HCT116 (cell line): ENCODE data around the gene CPNE4. TPM values are rescaled to one million over a fixed set of nuclear protein-coding genes. Genes with fewer than 3 reads are reported as not detected.

Experiments
- ATAC-seq: fragments of 200-7000 bp; cut with Tn5 transposase; 2 replicates; pipeline ENCODE4 v1.9.1; 2020; ENCODE audit warnings: mild to moderate bottlenecking, moderate library complexity
- BruUV-seq: library from RNA; stranded (reverse); fragments of 400-500 nt; replicated peaks from 2 replicates; lab custom pipeline; 2021; lab: Mats Ljungman, UMichigan
- CTCF ChIA-PET: fragments of 300-600 bp; sonication (Branson Sonifier 250); formaldehyde crosslinking; loops from one replicate; lab custom pipeline; 2021; ENCODE audit warnings: antibody characterized with exemption; lab: Charles Lee
- POLR2A ChIA-PET: fragments of 300-600, 350-600 bp; sonication (Branson Sonifier 250); formaldehyde crosslinking; loops from one replicate; lab custom pipeline; 2021; ENCODE audit warnings: antibody characterized with exemption; lab: Charles Lee
- RAD21 ChIA-PET, 2 experiments: fragments of 300-600 bp; sonication (Branson Sonifier 250); formaldehyde crosslinking; loops; one replicate each; lab custom pipeline; 2023; ENCODE audit warnings: low total read pairs in 2 of 2; ENCODE audit not compliant: uncharacterized antibody in 2 of 2, unreplicated experiment in 2 of 2, low non-redundant PET in 1 of 2; lab: Charles Lee
- DNase-seq: peaks from one replicate; pipeline ENCODE4 v3.0.0-alpha.2; 2010; ENCODE audit warnings: low read depth, low spot score
- H2AFZ ChIP-seq: fragments of 200-600 bp; shearing (Covaris generic), sonication (generic); 2 replicates; pipeline ENCODE4 v1.6.1; 2017; ENCODE audit warnings: low read depth, mixed run types, mixed read lengths, antibody characterized with exemption, low read length; ENCODE audit not compliant: poor library complexity, severe bottlenecking
- H3K27ac ChIP-seq: 2 replicates; pipeline ENCODE4 v1.5.1; 2012; ENCODE audit warnings: low read depth, low read length
- H3K27me3 ChIP-seq: fragments of 200-600 bp; sonication (generic); 2 replicates; pipeline ENCODE4 v1.6.1; 2016; ENCODE audit warnings: mixed run types, low read length, mixed read lengths; ENCODE audit not compliant: insufficient read depth
- H3K36me3 ChIP-seq, 2 experiments: fragments of 200-500 bp in 1 of 2; fragments of 200-600 bp in 1 of 2; sonication (Bioruptor generic) in 1 of 2; sonication (generic) in 1 of 2; 2 replicates each; pipeline versions ENCODE4 v1.5.1 to v1.6.1; 2014 to 2016; ENCODE audit warnings: low read length in 2 of 2, inconsistent platforms in 1 of 2, mixed read lengths in 1 of 2, mixed run types in 1 of 2; ENCODE audit not compliant: insufficient read depth in 2 of 2, control insufficient read depth in 1 of 2
- H3K4me1 ChIP-seq, 2 experiments: fragments of 200-600 bp in 1 of 2; sonication (generic) in 1 of 2; 2 replicates each; pipeline versions ENCODE4 v1.5.1 to v1.6.1; 2012 to 2017; ENCODE audit warnings: low read length in 2 of 2, inconsistent platforms in 1 of 2, mild to moderate bottlenecking in 1 of 2, mixed read lengths in 1 of 2, mixed run types in 1 of 2, moderate library complexity in 1 of 2; ENCODE audit not compliant: insufficient read depth in 2 of 2, control insufficient read depth in 1 of 2
- H3K4me2 ChIP-seq: fragments of 200-600 bp; sonication (generic); 2 replicates; pipeline ENCODE4 v1.6.1; 2017; ENCODE audit warnings: mixed run types, low read length, mixed read lengths
- H3K4me3 ChIP-seq, 2 experiments: fragments of 200-600 bp in 1 of 2; sonication (generic) in 1 of 2; replicated peaks in 1 of 2; 2 replicates each; pipeline ENCODE4 v1.5.1; 2011 to 2016; ENCODE audit warnings: low read length in 2 of 2, control low read depth in 1 of 2, low read depth in 1 of 2, mild to moderate bottlenecking in 1 of 2, mixed read lengths in 1 of 2, mixed run types in 1 of 2
- H3K79me2 ChIP-seq: fragments of 200-600 bp; sonication (generic); 2 replicates; pipeline ENCODE4 v1.6.1; 2017; ENCODE audit warnings: mild to moderate bottlenecking, mixed run types, low read length, moderate library complexity, mixed read lengths; ENCODE audit not compliant: insufficient read depth
- H3K9ac ChIP-seq: fragments of 200-600 bp; sonication (generic); 2 replicates; pipeline ENCODE4 v1.6.1; 2016; ENCODE audit warnings: low read length, mixed read lengths
- H3K9me2 ChIP-seq: fragments of 200-600 bp; sonication (generic), shearing (Covaris generic); 2 replicates; pipeline ENCODE4 v1.6.1; 2017; ENCODE audit warnings: mixed run types, mild to moderate bottlenecking, moderate library complexity; ENCODE audit not compliant: insufficient read depth
- H3K9me3 ChIP-seq, 2 experiments: fragments of 200-500 bp in 1 of 2; fragments of 200-600 bp in 1 of 2; sonication (Bioruptor generic) in 1 of 2; sonication (generic) in 1 of 2; 2 replicates each; pipeline ENCODE4 v1.6.1; 2014 to 2017; ENCODE audit warnings: low read length in 2 of 2, mixed read lengths in 2 of 2, inconsistent platforms in 1 of 2, low read depth in 1 of 2, mild to moderate bottlenecking in 1 of 2, mixed run types in 1 of 2, moderate library complexity in 1 of 2; ENCODE audit not compliant: control insufficient read depth in 1 of 2, insufficient read depth in 1 of 2
- H4K20me1 ChIP-seq: fragments of 200-600 bp; sonication (generic), shearing (Covaris generic); 2 replicates; pipeline ENCODE4 v1.6.1; 2017; ENCODE audit warnings: mixed run types, mild to moderate bottlenecking, moderate library complexity; ENCODE audit not compliant: insufficient read depth
- ATF3 ChIP-seq: IDR thresholded peaks from 2 replicates; pipeline ENCODE4 v1.6.1; 2012
- CBX3 ChIP-seq: IDR thresholded peaks from 2 replicates; pipeline ENCODE4 v1.6.1; 2012; ENCODE audit warnings: low read depth
- CEBPB ChIP-seq: IDR thresholded peaks from 2 replicates; pipeline ENCODE4 v1.6.1; 2012; ENCODE audit warnings: low read depth
- EZH2 ChIP-seq: fragments of 200-600 bp; sonication (generic); IDR thresholded peaks from 2 replicates; pipeline ENCODE4 v1.6.1; 2017; ENCODE audit warnings: antibody characterized with exemption, mixed run types
- EZH2phosphoT487 ChIP-seq: fragments of 200-600 bp; IDR thresholded peaks from 2 replicates; pipeline ENCODE4 v1.6.1; 2018; ENCODE audit warnings: antibody characterized with exemption, borderline replicate concordance
- FOSL1 ChIP-seq: IDR thresholded peaks from 2 replicates; pipeline ENCODE4 v1.6.1; 2012; ENCODE audit warnings: low read depth
- JUND ChIP-seq: IDR thresholded peaks from 2 replicates; pipeline ENCODE4 v1.6.1; 2012
- MAX ChIP-seq: IDR thresholded peaks from 2 replicates; pipeline ENCODE4 v1.6.1; 2012
- POLR2AphosphoS5 ChIP-seq: IDR thresholded peaks from 2 replicates; pipeline ENCODE4 v1.6.1; 2011; ENCODE audit warnings: mild to moderate bottlenecking, low read depth, low read length, moderate library complexity
- REST ChIP-seq: IDR thresholded peaks from 2 replicates; pipeline ENCODE4 v1.6.1; 2012; ENCODE audit warnings: low read depth
- SIN3A ChIP-seq: IDR thresholded peaks from 2 replicates; pipeline ENCODE4 v1.6.1; 2012; ENCODE audit warnings: low read depth
- SP1 ChIP-seq: IDR thresholded peaks from 2 replicates; pipeline ENCODE4 v1.6.1; 2012; ENCODE audit warnings: low read depth
- SRF ChIP-seq: IDR thresholded peaks from 2 replicates; pipeline ENCODE4 v1.6.1; 2012; ENCODE audit warnings: low read depth
- TCF7L2 ChIP-seq: IDR thresholded peaks from 2 replicates; pipeline ENCODE4 v1.7.0; 2011; ENCODE audit warnings: borderline replicate concordance, inconsistent platforms; ENCODE audit not compliant: insufficient read depth, insufficient read length; ENCODE audit errors: extremely low read depth
- YY1 ChIP-seq: IDR thresholded peaks from 2 replicates; pipeline ENCODE4 v1.6.1; 2011; ENCODE audit warnings: low read length, low read depth, moderate library complexity, mild to moderate bottlenecking; ENCODE audit not compliant: insufficient replicate concordance; ENCODE audit errors: extremely low read depth
- ZFX ChIP-seq: fragments of 450-650 bp; IDR thresholded peaks from 2 replicates; pipeline ENCODE4 v1.6.1; 2017
- ZNF274 ChIP-seq: fragments of 200-500 bp; sonication (Bioruptor generic); IDR thresholded peaks from 2 replicates; pipeline ENCODE4 v1.6.1; 2014; ENCODE audit warnings: mild to moderate bottlenecking, low read depth, low read length, inconsistent platforms
- intact Hi-C: fragments of 100-400 bp; cut with micrococcal nuclease; formaldehyde crosslinking; loops from 2 replicates; pipeline ENCODE4 v1.10.0; 2022
- total RNA-seq: library from RNA; stranded (reverse); gene quantifications from one replicate; pipeline ENCODE4 v1.2.1, GENCODE V29; 2021; ENCODE audit not compliant: unreplicated experiment

CPNE4 gene
- total RNA-seq, 1 experiment from 2014 or later, result not detected

- Histone ChIP-seq H3K9me3 (no peaks in the 10 kb centered on the region), H3K9me2 (no peaks in the 10 kb centered on the region), H3K4me1 (no peaks in the 10 kb centered on the region), H2AFZ (no peak overlapping the region), H3K79me2 (no peaks in the 10 kb centered on the region), H3K36me3 (no peaks in the 10 kb centered on the region), H3K27ac (no peak overlapping the region), H3K27me3 (peaks cover 84% of the 10 kb centered on the region), H3K9ac (no peak overlapping the region), H3K4me3 (no peak overlapping the region), H4K20me1 (no peaks in the 10 kb centered on the region), H3K4me2 (no peak overlapping the region)
- ATAC-seq (no peak), DNase-seq (no peak)
- TF ChIP-seq SRF, result no peak
- TF ChIP-seq SIN3A, result no peak
- ChIA-PET RAD21 (no interaction called here), CTCF (no interaction called here), POLR2A (no interaction called here)
- no TSS peak for BruUV-seq
- intact Hi-C loops, result no loop called here
These were observed 424.6 kb downstream of the CPNE4 start for GRCh38 chr3:131610174-131610573.

- Histone ChIP-seq H3K4me1 (no peaks in the 10 kb centered on the region), H3K9me2 (no peaks in the 10 kb centered on the region), H3K9ac (no peak overlapping the region), H3K4me2 (no peak overlapping the region), H3K27me3 (peaks cover 75% of the 10 kb centered on the region), H3K79me2 (no peaks in the 10 kb centered on the region), H4K20me1 (no peaks in the 10 kb centered on the region), H3K27ac (no peak overlapping the region), H3K36me3 (no peaks in the 10 kb centered on the region), H3K4me3 (no peak overlapping the region), H3K9me3 (no peaks in the 10 kb centered on the region), H2AFZ (no peak overlapping the region)
- intact Hi-C loops, result no loop called here
- BruUV-seq, result no TSS peak
- CTCF ChIA-PET, result no interaction called here
- DNase-seq (no peak), ATAC-seq (no peak)
- POLR2A ChIA-PET, result no interaction called here
- RAD21 ChIA-PET, result no interaction called here
- TF ChIP-seq SP1 (no peak), ZNF274 (no peak), CEBPB (no peak), YY1 (no peak), POLR2AphosphoS5 (no peak), TCF7L2 (no peak), ATF3 (no peak), SRF (no peak), EZH2phosphoT487 (no peak), MAX (no peak), CBX3 (no peak), FOSL1 (no peak), REST (no peak), SIN3A (no peak), JUND (no peak), EZH2 (no peak), ZFX (no peak)
These were observed 426.1 kb downstream of the CPNE4 start for GRCh38 chr3:131608741-131609140.
